PC-3 (cell line): ENCODE results near the gene FXYD5.

ENCODE experiments used
- CTCF ChIP-seq: fragments of 300-600 bp; sonication (generic); conservative IDR thresholded peaks from 2 replicates; pipeline ENCODE4 v1.5.1; 2017; ENCODE audit warnings: antibody characterized with exemption, low read depth, mild to moderate bottlenecking, low read length
- EZH2 ChIP-seq: fragments of 300-600 bp; sonication (generic); IDR thresholded peaks from one replicate; pipeline ENCODE4 v1.6.1; 2017; ENCODE audit warnings: antibody characterized with exemption, mild to moderate bottlenecking, low read length; ENCODE audit not compliant: unreplicated experiment

GRCh38 chr19:35214766-35215422 lies 60.4 kb downstream of the FXYD5 start:
- TF ChIP-seq CTCF (no peak), EZH2 (no peak)
